Stomach (tissue), 9 donors: ENCODE data around the gene PLA2G15. TPM values are rescaled to one million over a fixed set of nuclear protein-coding genes. Genes with fewer than 3 reads are reported as not detected.

Experiments used
- DNase-seq, 2 donors: peaks; one replicate each; pipeline versions ENCODE4 v3.0.0 to v3.0.0-alpha.2; 2013 to 2019
- H3K27ac ChIP-seq, 5 donors: fragments of 200-600 bp in 4 of 5; sonication (generic) in 4 of 5; one replicate each; pipeline ENCODE4 v1.5.1; 2013 to 2019; ENCODE audit warnings: mild to moderate bottlenecking in 1 of 5, moderate library complexity in 1 of 5
- H3K27me3 ChIP-seq, 3 donors: fragments of 200-600 bp; sonication (generic); one replicate each; pipeline ENCODE4 v1.5.1; 2017 to 2019; ENCODE audit warnings: mixed run types in 1 of 3
- H3K36me3 ChIP-seq, 4 donors: fragments of 200-600 bp; sonication (generic); 1 replicate in 3 of 4; 2 replicates in 1 of 4; pipeline ENCODE4 v1.5.1; 2016 to 2019
- H3K4me1 ChIP-seq, 4 donors: fragments of 200-600 bp; sonication (generic); one replicate each; pipeline ENCODE4 v1.5.1; 2016 to 2019
- H3K4me3 ChIP-seq, 4 donors: fragments of 200-600 bp; sonication (generic) in 3 of 4; one replicate each; pipeline ENCODE4 v1.5.1; 2016 to 2019; ENCODE audit warnings: mild to moderate bottlenecking in 1 of 4
- H3K9me3 ChIP-seq, 4 donors: fragments of 200-600 bp; sonication (generic); one replicate each; pipeline ENCODE4 v1.5.1; 2016 to 2019
- CTCF ChIP-seq, 7 experiments: fragments of 450-650 bp in 4 of 7; fragments of 200-600 bp in 3 of 7; sonication (generic) in 3 of 7; IDR thresholded peaks; one replicate each; pipeline ENCODE4 v1.5.1; 2016 to 2019; ENCODE audit warnings: antibody characterized with exemption in 7 of 7, control low read depth in 2 of 7, mild to moderate bottlenecking in 1 of 7
- EP300 ChIP-seq: sonication (generic); formaldehyde crosslinking; IDR thresholded peaks from one replicate; pipeline ENCODE4 v1.6.1; 2017; ENCODE audit warnings: antibody characterized with exemption
- POLR2A ChIP-seq, 4 donors: fragments of 450-650 bp; IDR thresholded peaks; one replicate each; pipeline ENCODE4 v1.6.1; 2016; ENCODE audit warnings: antibody characterized with exemption in 4 of 4, control low read depth in 2 of 4, mild to moderate bottlenecking in 1 of 4, moderate library complexity in 1 of 4
- POLR2AphosphoS5 ChIP-seq, 3 donors: sonication (generic); formaldehyde crosslinking; IDR thresholded peaks; one replicate each; pipeline ENCODE4 v1.6.1; 2016; ENCODE audit warnings: antibody characterized with exemption in 3 of 3
- WGBS, 5 donors: extraction: QIAGEN DNeasy Blood & Tissue Kit in 3 of 5; methylation state at CpG; one replicate each; pipeline versions ENCODE4 v1.1.5 to v1.1.7; 2013 to 2018; 5-methylcytosine and 5-hydroxymethylcytosine counted together
- intact Hi-C: fragments of 100-400 bp; cut with DNase I; formaldehyde crosslinking; loops from one replicate; pipeline ENCODE4 v1.15.1; 2023; ENCODE audit warnings: low total_unique reads
- polyA plus RNA-seq, 3 donors: library from polyadenylated mRNA; stranded (reverse); fragments of 200-250 nt; gene quantifications; one replicate each; pipeline ENCODE4 v1.2.3, GENCODE V29; 2013
- total RNA-seq, 5 donors: library from RNA; depleted of rRNA; stranded (reverse); fragments of >200 nt; gene quantifications; one replicate each; pipeline versions ENCODE4 v1.1.0 to v1.2.3, GENCODE V29; 2014 to 2016
- donor health status: healthy with polysubstance abuse.
- donor health status: Bipolar disorder and iron deficiency.
- donor health status: healthy.

PLA2G15 gene
- total and polyA plus RNA-seq, 8 donors: 3.5 to 16.5 (median 7.0) TPM

- H3K36me3 ChIP-seq: peaks cover 21 to 89% (median 82%) of the 10 kb centered on the region in 4 donors
- H3K27me3 ChIP-seq: no peaks in the 10 kb centered on the region
- 81 to 97% (median 94%) methylated on average over 5 of the region's 5 CpGs for WGBS, 5 donors
- DNase-seq: no peak
- no peak for TF ChIP-seq CTCF (IDR thresholded peaks at IDR 0.05)
- TF ChIP-seq POLR2AphosphoS5 (IDR thresholded peaks at IDR 0.05): no peak
- no peak for TF ChIP-seq POLR2A (IDR thresholded peaks at IDR 0.05)
- no peak for TF ChIP-seq EP300
- peaks cover 0 to 10% (median 4%) of the 10 kb centered on the region in 4 donors for H3K4me1 ChIP-seq
- no peak overlapping the region for H3K4me3 ChIP-seq
- intact Hi-C loops: no loop called here
- H3K9me3 ChIP-seq: no peaks in the 10 kb centered on the region
- peak overlapping the region in 3 of 5 donors; percentile 8 to 74 (median 54) for H3K27ac ChIP-seq
Measured at GRCh38 chr16:68252383-68252782, 7.2 kb downstream of the PLA2G15 start.

- Histone ChIP-seq H3K36me3 (peaks cover 21 to 96% (median 86%) of the 10 kb centered on the region in 4 donors), H3K9me3 (no peaks in the 10 kb centered on the region), H3K27ac (no peak overlapping the region), H3K27me3 (no peaks in the 10 kb centered on the region), H3K4me1 (peaks cover 5 to 16% (median 8%) of the 10 kb centered on the region in 4 donors), H3K4me3 (no peak overlapping the region)
- 92 to 100% (median 96%) methylated on average over 4 of the region's 4 CpGs for WGBS, 5 donors
- TF ChIP-seq POLR2A (IDR thresholded peaks at IDR 0.05) (no peak), EP300 (no peak), CTCF (IDR thresholded peaks at IDR 0.05) (no peak), POLR2AphosphoS5 (IDR thresholded peaks at IDR 0.05) (no peak)
- intact Hi-C loops: no loop called here
- no peak for DNase-seq
Measured at GRCh38 chr16:68253721-68254120, 8.5 kb downstream of the PLA2G15 start.

- no peaks in the 10 kb centered on the region for H3K9me3 ChIP-seq
- peaks cover 32 to 96% (median 86%) of the 10 kb centered on the region in 4 donors for H3K36me3 ChIP-seq
- H3K4me1 ChIP-seq: peaks cover 5 to 17% (median 8%) of the 10 kb centered on the region in 4 donors
- TF ChIP-seq POLR2A (IDR thresholded peaks at IDR 0.05): no peak
- no peak for TF ChIP-seq EP300
- no peaks in the 10 kb centered on the region for H3K27me3 ChIP-seq
- no peak overlapping the region for H3K4me3 ChIP-seq
- 91 to 94% (median 92%) methylated on average over 18 of the region's 18 CpGs for WGBS, 5 donors
- intact Hi-C loops: no loop called here
- H3K27ac ChIP-seq: no peak overlapping the region
- DNase-seq: no peak
Measured at GRCh38 chr16:68255712-68256111, 10.5 kb downstream of the PLA2G15 start.

GRCh38 chr16:68257251-68257905 is 12.2 kb downstream of the PLA2G15 start:
- Histone ChIP-seq H3K27me3 (no peaks in the 10 kb centered on the region), H3K4me1 (peaks cover 6 to 30% (median 11%) of the 10 kb centered on the region in 4 donors), H3K9me3 (no peaks in the 10 kb centered on the region), H3K4me3 (no peak overlapping the region), H3K27ac (peak overlapping the region in 4 of 5 donors; percentile 56 to 79 (median 70)), H3K36me3 (peaks cover 31 to 83% (median 71%) of the 10 kb centered on the region in 4 donors)
- intact Hi-C loops: no loop called here
- peak in 1 of 2 donors; percentile 60 for DNase-seq
- 69 to 86% (median 76%) methylated on average over 6 of the region's 6 CpGs for WGBS, 5 donors
- no peak for TF ChIP-seq EP300

GRCh38 chr16:68257906-68258800 is 13.0 kb downstream of the PLA2G15 start:
- H3K4me1 ChIP-seq: peaks cover 6 to 30% (median 11%) of the 10 kb centered on the region in 4 donors
- H3K36me3 ChIP-seq: peaks cover 31 to 75% (median 63%) of the 10 kb centered on the region in 4 donors
- peak; percentile 53 for TF ChIP-seq EP300
- no peak for TF ChIP-seq CTCF (IDR thresholded peaks at IDR 0.05)
- no peak for TF ChIP-seq POLR2A (IDR thresholded peaks at IDR 0.05)
- peak in 2 of 3 donors; percentile 22 to 68 for TF ChIP-seq POLR2AphosphoS5 (IDR thresholded peaks at IDR 0.05)
- intact Hi-C loops: no loop called here
- no peaks in the 10 kb centered on the region for H3K9me3 ChIP-seq
- no peaks in the 10 kb centered on the region for H3K27me3 ChIP-seq
- H3K27ac ChIP-seq: peak overlapping the region in 4 of 5 donors; percentile 56 to 79 (median 70)
- 50 to 58% (median 54%) methylated on average over 11 to 13 of the region's 13 CpGs for WGBS, 5 donors
- peak in 1 of 2 donors; percentile 81 for DNase-seq
- no peak overlapping the region for H3K4me3 ChIP-seq
